ENCODE data around the gene FHAD1. TPM values are rescaled to one million over a fixed set of nuclear protein-coding genes. Genes with fewer than 3 reads are reported as not detected.

The FHAD1 gene
- total RNA-seq, 6 donors from 2014 or later = 2.0 to 45.8 (median 12.5) TPM

DNA sequence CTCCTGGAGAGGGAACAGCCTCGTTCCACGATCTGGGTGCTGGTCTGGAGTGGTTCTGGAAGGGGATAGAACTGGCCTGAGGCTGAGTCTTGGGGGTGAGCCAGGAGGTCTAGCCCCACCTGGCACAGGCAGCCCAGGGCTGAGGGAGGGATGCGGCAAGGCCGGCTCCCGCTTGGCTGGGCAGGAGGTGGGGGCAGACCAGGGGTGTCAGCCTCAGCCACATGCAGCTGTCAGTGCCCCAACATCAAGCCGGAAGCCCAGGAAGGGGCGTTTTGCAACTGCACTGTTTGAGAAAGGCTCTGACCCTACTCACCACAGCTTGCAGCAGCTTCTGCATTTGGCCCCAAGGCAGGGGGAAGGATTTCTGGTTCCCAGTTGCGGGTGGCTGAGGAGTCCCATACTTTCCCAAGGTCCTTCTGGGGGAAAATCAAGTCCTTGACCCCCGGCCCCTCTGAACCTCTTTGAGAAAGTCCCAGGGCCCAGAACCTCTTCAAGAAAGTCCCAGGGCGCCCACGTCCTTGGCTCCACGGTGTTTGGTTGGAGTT lies 164.6 kb downstream of the FHAD1 start:
- H3K4me1 ChIP-seq = peaks cover 31 to 72% (median 55%) of the 10 kb centered on the region in 4 donors
- peak; percentile 78 to 86 for DNase-seq

DNA sequence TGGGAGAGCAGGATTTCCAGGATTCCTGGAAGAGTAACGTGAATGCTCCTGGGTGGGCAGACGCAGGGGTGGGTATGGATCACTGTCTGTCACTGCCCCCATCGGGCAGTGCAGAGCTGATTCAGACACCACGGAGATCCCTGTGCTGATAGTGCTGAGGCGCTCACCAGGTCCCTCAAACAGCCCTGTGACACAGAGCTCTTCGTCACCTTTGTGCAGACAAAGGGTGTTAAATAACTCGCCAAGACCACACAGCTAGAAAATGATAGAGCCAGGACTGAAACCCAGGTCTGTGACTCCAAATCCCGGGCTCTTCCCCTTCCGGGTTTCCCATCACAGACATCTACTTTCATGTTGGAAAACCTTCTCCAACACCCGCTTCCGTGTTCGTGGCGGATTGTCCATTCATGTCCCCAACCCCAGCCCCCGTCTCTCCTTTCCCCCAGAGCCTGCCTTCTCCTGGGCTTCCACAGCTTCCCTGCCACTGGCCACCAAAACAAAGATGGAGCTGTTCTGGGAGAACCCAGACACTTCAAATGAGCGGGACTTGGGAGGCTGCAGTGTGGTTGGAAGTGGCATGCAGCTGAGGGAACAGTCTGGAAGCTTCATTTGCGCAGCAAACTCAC lies 165.3 kb downstream of the FHAD1 start:
- DNase-seq (no peak), ATAC-seq (ENCODE audit: low FRiP score in 2 of 2) (no peak)
- Histone ChIP-seq H3K27ac (peak overlapping the region; percentile 85 to 90 (median 86)), H3K4me1 (peaks cover 37 to 79% (median 62%) of the 10 kb centered on the region in 4 donors), H3K27me3 (no peaks in the 10 kb centered on the region), H3K36me3 (peaks cover 0 to 5% (median 0%) of the 10 kb centered on the region in 4 donors), H3K4me3 (peak overlapping the region in 3 of 4 donors; percentile 93 to 96 (median 95)), H3K9me3 (no peaks in the 10 kb centered on the region)
- TF ChIP-seq POLR2AphosphoS5 (IDR thresholded peaks at IDR 0.05) (no peak), EP300 (IDR thresholded peaks at IDR 0.05) (no peak), POLR2A (IDR thresholded peaks at IDR 0.05) (no peak)
- TF ChIP-seq, protein P1, sequence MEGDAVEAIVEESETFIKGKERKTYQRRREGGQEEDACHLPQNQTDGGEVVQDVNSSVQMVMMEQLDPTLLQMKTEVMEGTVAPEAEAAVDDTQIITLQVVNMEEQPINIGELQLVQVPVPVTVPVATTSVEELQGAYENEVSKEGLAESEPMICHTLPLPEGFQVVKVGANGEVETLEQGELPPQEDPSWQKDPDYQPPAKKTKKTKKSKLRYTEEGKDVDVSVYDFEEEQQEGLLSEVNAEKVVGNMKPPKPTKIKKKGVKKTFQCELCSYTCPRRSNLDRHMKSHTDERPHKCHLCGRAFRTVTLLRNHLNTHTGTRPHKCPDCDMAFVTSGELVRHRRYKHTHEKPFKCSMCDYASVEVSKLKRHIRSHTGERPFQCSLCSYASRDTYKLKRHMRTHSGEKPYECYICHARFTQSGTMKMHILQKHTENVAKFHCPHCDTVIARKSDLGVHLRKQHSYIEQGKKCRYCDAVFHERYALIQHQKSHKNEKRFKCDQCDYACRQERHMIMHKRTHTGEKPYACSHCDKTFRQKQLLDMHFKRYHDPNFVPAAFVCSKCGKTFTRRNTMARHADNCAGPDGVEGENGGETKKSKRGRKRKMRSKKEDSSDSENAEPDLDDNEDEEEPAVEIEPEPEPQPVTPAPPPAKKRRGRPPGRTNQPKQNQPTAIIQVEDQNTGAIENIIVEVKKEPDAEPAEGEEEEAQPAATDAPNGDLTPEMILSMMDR (IDR thresholded peaks at IDR 0.05) = no peak
- WGBS, 2 donors = 80% methylated on average over 16 of the region's 16 CpGs

More for the DNA sequence above, 164.6 kb downstream of the FHAD1 start:
- TF ChIP-seq EP300 (IDR thresholded peaks at IDR 0.05) (no peak), POLR2AphosphoS5 (IDR thresholded peaks at IDR 0.05) (peak; percentile 42 to 66), POLR2A (IDR thresholded peaks at IDR 0.05) (peak in 1 of 4 donors; percentile 41)
- peaks cover 0 to 5% (median 0%) of the 10 kb centered on the region in 4 donors for H3K36me3 ChIP-seq
- 54 to 70% methylated on average over 7 to 12 of the region's 12 CpGs for WGBS, 2 donors
- H3K27me3 ChIP-seq = no peaks in the 10 kb centered on the region
- H3K9me3 ChIP-seq = no peaks in the 10 kb centered on the region
- ATAC-seq (ENCODE audit: low FRiP score in 2 of 2) = peak; percentile 42 to 56
- H3K27ac ChIP-seq = peak overlapping the region; percentile 85 to 90 (median 86)
- H3K4me3 ChIP-seq = peak overlapping the region in 3 of 4 donors; percentile 93 to 96 (median 95)

DNA sequence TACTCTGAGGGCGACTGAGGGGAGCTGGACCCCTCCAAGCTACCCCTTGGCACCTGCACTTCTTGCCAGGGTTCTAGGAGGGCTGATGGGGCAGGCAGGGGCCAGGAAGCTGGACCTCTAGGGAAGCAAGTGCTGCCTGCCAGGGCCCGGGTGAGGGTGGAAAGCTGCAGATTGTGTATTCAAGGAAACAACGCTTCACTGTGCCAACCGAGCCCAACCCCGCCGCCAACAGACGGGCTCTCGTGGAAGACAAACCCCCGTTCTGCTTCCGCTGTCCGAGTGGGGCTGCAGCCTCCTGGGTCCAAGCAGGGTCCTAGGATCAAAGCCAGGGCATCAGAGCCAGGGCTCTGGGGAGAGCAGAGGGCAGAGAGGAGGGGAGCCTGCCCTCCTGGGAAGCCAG lies 165.8 kb downstream of the FHAD1 start:
- no peaks in the 10 kb centered on the region for H3K9me3 ChIP-seq
- ATAC-seq (ENCODE audit: low FRiP score in 2 of 2) (no peak), DNase-seq (no peak)
- no peaks in the 10 kb centered on the region for H3K27me3 ChIP-seq
- H3K27ac ChIP-seq = peak overlapping the region; percentile 85 to 90 (median 86)
- WGBS, 2 donors = 66 to 71% methylated on average over 7 to 11 of the region's 11 CpGs
- peak overlapping the region in 2 of 4 donors; percentile 95 to 96 for H3K4me3 ChIP-seq
- peaks cover 42 to 84% (median 67%) of the 10 kb centered on the region in 4 donors for H3K4me1 ChIP-seq
- TF ChIP-seq EP300 (IDR thresholded peaks at IDR 0.05) (no peak), POLR2A (IDR thresholded peaks at IDR 0.05) (no peak), POLR2AphosphoS5 (IDR thresholded peaks at IDR 0.05) (no peak)
- TF ChIP-seq, protein P1 (IDR thresholded peaks at IDR 0.05) = no peak
- H3K36me3 ChIP-seq = peaks cover 0 to 5% (median 0%) of the 10 kb centered on the region in 4 donors

DNA sequence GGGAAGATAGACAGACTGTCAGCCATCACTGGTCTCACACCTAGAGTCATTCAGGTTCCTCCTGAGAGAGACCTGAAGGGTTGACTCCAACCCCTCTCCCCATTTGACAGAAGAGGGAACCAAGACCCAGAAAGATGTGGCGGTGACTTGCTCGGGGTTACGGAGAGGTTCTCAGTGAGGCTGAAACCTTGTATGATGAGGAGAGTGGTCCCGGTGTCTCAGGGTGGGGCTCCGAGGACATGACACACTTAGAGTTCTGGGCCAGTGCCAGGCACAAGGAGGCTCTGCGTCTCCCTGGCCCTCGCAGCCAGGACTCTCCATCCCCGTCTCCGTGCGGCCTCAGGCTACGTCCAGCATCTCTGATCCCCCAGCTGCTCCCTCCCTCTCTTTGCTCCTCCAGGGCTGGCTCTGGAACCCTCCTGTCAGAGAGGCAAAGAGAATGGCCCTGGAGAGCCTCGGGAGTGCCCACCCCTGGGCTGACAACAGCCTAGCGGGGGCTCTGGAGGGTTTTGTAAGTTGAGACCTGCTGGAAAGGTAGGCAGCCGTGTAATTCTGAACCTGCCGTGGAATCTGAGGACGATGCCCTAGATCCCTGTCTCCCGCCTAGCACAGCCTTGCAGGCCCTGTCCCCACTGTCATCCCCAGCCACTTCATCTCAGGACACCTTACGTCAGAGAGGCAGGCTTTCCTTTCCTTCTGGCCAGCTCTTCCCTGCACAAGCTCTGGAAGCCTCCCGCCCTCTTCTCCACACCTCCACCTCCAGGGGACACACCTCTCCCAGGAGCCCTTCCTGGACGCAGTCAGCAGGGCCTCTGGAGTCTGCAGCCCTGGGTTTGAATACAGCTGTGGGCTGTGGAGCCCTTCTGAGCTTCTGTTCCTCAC lies 166.8 kb downstream of the FHAD1 start:
- H3K4me1 ChIP-seq = peaks cover 41 to 88% (median 71%) of the 10 kb centered on the region in 4 donors
- no peaks in the 10 kb centered on the region for H3K9me3 ChIP-seq
- TF ChIP-seq POLR2AphosphoS5 (IDR thresholded peaks at IDR 0.05) = no peak
- no peak for TF ChIP-seq POLR2A (IDR thresholded peaks at IDR 0.05)
- TF ChIP-seq, protein P1 (IDR thresholded peaks at IDR 0.05) = no peak
- no peak for TF ChIP-seq EP300 (IDR thresholded peaks at IDR 0.05)
- no peak for DNase-seq
- H3K27ac ChIP-seq = peak overlapping the region in 2 of 4 donors; percentile 85 to 90
- H3K27me3 ChIP-seq = no peaks in the 10 kb centered on the region
- peaks cover 0 to 5% (median 0%) of the 10 kb centered on the region in 4 donors for H3K36me3 ChIP-seq
- whole genome bisulfite sequencing, 2 donors = 92 to 93% methylated on average over 14 to 20 of the region's 20 CpGs
- H3K4me3 ChIP-seq = peak overlapping the region in 1 of 4 donors; percentile 95
- ATAC-seq (ENCODE audit: low FRiP score in 2 of 2) = no peak

Measured in upper lobe of left lung (tissue), 6 donors.